ENCODE data around the gene CACHD1. TPM values are rescaled to one million over a fixed set of nuclear protein-coding genes. Genes with fewer than 3 reads are reported as not detected.

The CACHD1 gene
- total RNA-seq, 1 experiment from 2014 or later: 16.6 TPM

DNA sequence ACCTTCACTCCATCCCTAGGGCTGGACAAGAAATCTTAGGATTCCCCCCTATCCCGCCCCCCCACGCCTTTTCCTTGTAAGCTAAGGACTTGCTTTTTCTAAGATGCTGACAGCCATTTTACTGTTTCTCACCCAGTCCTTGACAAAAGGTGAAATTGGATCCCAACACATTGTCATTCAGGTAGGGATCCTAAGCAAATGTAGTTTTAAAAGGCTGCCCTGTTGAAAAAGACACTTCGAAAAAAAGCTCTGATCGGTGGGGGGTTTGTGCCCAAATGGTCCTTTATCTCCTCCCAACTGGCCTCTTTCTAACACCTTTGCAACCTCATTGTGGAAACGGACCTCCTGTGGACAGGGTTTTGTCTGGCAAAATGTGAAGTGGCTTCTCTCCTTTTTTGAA, 2.9 kb downstream of the CACHD1 start:
- intact Hi-C loops (cut with micrococcal nuclease; ENCODE audit: unreplicated experiment): no loop called here
- no TSS peak for BruUV-seq (replicated peaks)
- Mint-ChIP-seq H3K4me3 (ENCODE audit: unreplicated experiment) (no peak overlapping the region), H3K27me3 (ENCODE audit: insufficient read depth, unreplicated experiment) (no peaks in the 10 kb centered on the region), H3K27ac (ENCODE audit: unreplicated experiment) (no peak overlapping the region), H3K4me1 (ENCODE audit: low read depth, unreplicated experiment) (peaks cover 8% of the 10 kb centered on the region), H3K9me3 (ENCODE audit: unreplicated experiment) (no peaks in the 10 kb centered on the region), H3K36me3 (ENCODE audit: insufficient read depth, unreplicated experiment) (peaks cover 10% of the 10 kb centered on the region)
- Histone ChIP-seq H3K36me3 (ENCODE audit: control insufficient read depth, insufficient read depth, low read length) (no peaks in the 10 kb centered on the region), H3K4me1 (0 out of 2 replicates have a peak, but pooled peaks cover 8% of the 10 kb centered on the region), H3K27me3 (replicated peaks; ENCODE audit: control insufficient read depth, insufficient read depth, low read length) (no peaks in the 10 kb centered on the region), H3K9me3 (no peaks in the 10 kb centered on the region), H3K4me3 (ENCODE audit: low read depth, low read length) (no peak overlapping the region)
- ChIA-PET CTCF (no interaction called here), POLR2A (no interaction called here)
- TF ChIP-seq, protein P1, sequence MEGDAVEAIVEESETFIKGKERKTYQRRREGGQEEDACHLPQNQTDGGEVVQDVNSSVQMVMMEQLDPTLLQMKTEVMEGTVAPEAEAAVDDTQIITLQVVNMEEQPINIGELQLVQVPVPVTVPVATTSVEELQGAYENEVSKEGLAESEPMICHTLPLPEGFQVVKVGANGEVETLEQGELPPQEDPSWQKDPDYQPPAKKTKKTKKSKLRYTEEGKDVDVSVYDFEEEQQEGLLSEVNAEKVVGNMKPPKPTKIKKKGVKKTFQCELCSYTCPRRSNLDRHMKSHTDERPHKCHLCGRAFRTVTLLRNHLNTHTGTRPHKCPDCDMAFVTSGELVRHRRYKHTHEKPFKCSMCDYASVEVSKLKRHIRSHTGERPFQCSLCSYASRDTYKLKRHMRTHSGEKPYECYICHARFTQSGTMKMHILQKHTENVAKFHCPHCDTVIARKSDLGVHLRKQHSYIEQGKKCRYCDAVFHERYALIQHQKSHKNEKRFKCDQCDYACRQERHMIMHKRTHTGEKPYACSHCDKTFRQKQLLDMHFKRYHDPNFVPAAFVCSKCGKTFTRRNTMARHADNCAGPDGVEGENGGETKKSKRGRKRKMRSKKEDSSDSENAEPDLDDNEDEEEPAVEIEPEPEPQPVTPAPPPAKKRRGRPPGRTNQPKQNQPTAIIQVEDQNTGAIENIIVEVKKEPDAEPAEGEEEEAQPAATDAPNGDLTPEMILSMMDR (IDR thresholded peaks at IDR 0.05; ENCODE audit: insufficient read depth in 1 of 2, low read depth in 1 of 2, low read length in 1 of 2, severe bottlenecking in 1 of 2, unreplicated experiment in 1 of 2): no peak
- no peak for DNase-seq

DNA sequence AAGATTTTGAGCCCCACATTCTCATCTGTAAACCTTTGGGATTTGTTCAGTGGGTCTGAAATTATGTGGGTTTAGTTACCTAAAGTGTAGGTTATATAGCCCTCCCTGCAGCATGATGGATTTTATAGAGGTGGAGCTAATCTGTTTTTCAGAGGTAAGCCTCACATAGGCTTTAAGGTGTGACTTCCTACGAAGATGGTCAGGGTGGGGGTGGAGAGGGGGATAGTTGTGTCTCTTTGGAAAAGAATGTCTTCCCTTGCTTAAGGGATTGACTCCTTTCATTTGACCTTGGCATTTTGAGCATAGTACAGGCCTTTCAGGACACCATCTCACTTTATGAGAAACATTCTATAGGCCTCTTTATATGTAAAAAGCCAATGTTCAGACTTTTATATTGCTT, 3.4 kb downstream of the CACHD1 start:
- Histone ChIP-seq H3K27me3 (replicated peaks; ENCODE audit: control insufficient read depth, insufficient read depth, low read length) (no peaks in the 10 kb centered on the region), H3K9me3 (no peaks in the 10 kb centered on the region), H3K4me1 (0 out of 2 replicates have a peak, but pooled peaks cover 8% of the 10 kb centered on the region), H3K36me3 (ENCODE audit: control insufficient read depth, insufficient read depth, low read length) (no peaks in the 10 kb centered on the region), H3K4me3 (ENCODE audit: low read depth, low read length) (no peak overlapping the region)
- intact Hi-C loops (cut with micrococcal nuclease; ENCODE audit: unreplicated experiment): no loop called here
- no TSS peak for BruUV-seq (replicated peaks)
- no peak overlapping the region for H3K4me3 Mint-ChIP-seq (ENCODE audit: unreplicated experiment)
- H3K27me3 Mint-ChIP-seq (ENCODE audit: insufficient read depth, unreplicated experiment): no peaks in the 10 kb centered on the region
- DNase-seq: no peak
- CTCF ChIA-PET: no interaction called here
- peaks cover 8% of the 10 kb centered on the region for H3K4me1 Mint-ChIP-seq (ENCODE audit: low read depth, unreplicated experiment)
- peaks cover 10% of the 10 kb centered on the region for H3K36me3 Mint-ChIP-seq (ENCODE audit: insufficient read depth, unreplicated experiment)
- POLR2A ChIA-PET: no interaction called here
- no peak overlapping the region for H3K27ac Mint-ChIP-seq (ENCODE audit: unreplicated experiment)
- H3K9me3 Mint-ChIP-seq (ENCODE audit: unreplicated experiment): no peaks in the 10 kb centered on the region
- TF ChIP-seq, protein P1 (IDR thresholded peaks at IDR 0.05; ENCODE audit: insufficient read depth in 1 of 2, low read depth in 1 of 2, low read length in 1 of 2, severe bottlenecking in 1 of 2, unreplicated experiment in 1 of 2): no peak

DNA sequence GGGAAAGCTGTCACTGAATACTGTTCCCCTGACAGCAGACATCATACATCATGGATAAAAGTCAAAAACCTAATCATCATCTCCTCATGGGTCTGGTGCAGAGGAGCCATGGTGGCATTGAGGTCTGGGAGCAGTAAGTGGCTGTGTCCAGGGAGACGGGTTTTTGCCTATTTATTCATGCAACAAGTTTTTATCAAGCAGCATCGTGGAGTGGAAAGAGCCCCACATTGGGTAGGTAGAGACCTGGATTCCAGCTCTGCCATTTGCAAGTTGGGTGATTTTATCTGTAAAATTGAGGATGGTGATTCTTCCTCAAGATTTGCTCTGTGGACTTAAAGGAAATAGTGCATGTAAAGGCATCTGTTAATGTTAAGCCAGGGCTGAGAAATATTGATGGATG, 4.2 kb downstream of the CACHD1 start:
- no peaks in the 10 kb centered on the region for H3K27me3 ChIP-seq (replicated peaks; ENCODE audit: control insufficient read depth, insufficient read depth, low read length)
- POLR2A ChIA-PET: no interaction called here
- Mint-ChIP-seq H3K27ac (ENCODE audit: unreplicated experiment) (no peak overlapping the region), H3K4me3 (ENCODE audit: unreplicated experiment) (no peak overlapping the region), H3K27me3 (ENCODE audit: insufficient read depth, unreplicated experiment) (no peaks in the 10 kb centered on the region), H3K36me3 (ENCODE audit: insufficient read depth, unreplicated experiment) (peaks cover 10% of the 10 kb centered on the region), H3K4me1 (ENCODE audit: low read depth, unreplicated experiment) (peaks cover 8% of the 10 kb centered on the region), H3K9me3 (ENCODE audit: unreplicated experiment) (no peaks in the 10 kb centered on the region)
- H3K4me1 ChIP-seq: 0 out of 2 replicates have a peak, but pooled peaks cover 8% of the 10 kb centered on the region
- no peaks in the 10 kb centered on the region for H3K9me3 ChIP-seq
- CTCF ChIA-PET: no interaction called here
- TF ChIP-seq, protein P1 (IDR thresholded peaks at IDR 0.05; ENCODE audit: insufficient read depth in 1 of 2, low read depth in 1 of 2, low read length in 1 of 2, severe bottlenecking in 1 of 2, unreplicated experiment in 1 of 2): no peak
- intact Hi-C loops (cut with micrococcal nuclease; ENCODE audit: unreplicated experiment): no loop called here
- no peaks in the 10 kb centered on the region for H3K36me3 ChIP-seq (ENCODE audit: control insufficient read depth, insufficient read depth, low read length)
- no peak for DNase-seq
- no TSS peak for BruUV-seq (replicated peaks)
- H3K4me3 ChIP-seq (ENCODE audit: low read depth, low read length): no peak overlapping the region
